IMR-90 (cell line): ENCODE data around the gene PIM3. TPM values are rescaled to one million over a fixed set of nuclear protein-coding genes. Genes with fewer than 3 reads are reported as not detected.

Source experiments
- ELK1 ChIP-seq: fragments of 150-350 bp; IDR thresholded peaks from 2 replicates; pipeline ENCODE4 v1.6.1; 2016; ENCODE audit warnings: low read depth, mild to moderate bottlenecking, low read length, moderate library complexity, borderline replicate concordance
- RCOR1 ChIP-seq: IDR thresholded peaks from 2 replicates; pipeline ENCODE4 v1.6.1; 2012; ENCODE audit warnings: mild to moderate bottlenecking, low read length, improper control_type of control experiment; ENCODE audit not compliant: insufficient replicate concordance
- polyA plus RNA-seq, 3 experiments: library from polyadenylated mRNA; depleted of rRNA; stranded (reverse); fragments of >200 nt; gene quantifications; 2 replicates each; pipeline ENCODE4 v1.2.3, GENCODE V29; 2012; ENCODE audit warnings: low replicate concordance in 1 of 3
- total RNA-seq: library from RNA; depleted of rRNA; stranded (reverse); fragments of >200 nt; gene quantifications from 2 replicates; pipeline ENCODE4 v1.2.3, GENCODE V29; 2012

Gene PIM3
- total and polyA plus RNA-seq, 2 of the 4 experiments (the other 2 are of a cell fraction): 8.6 to 24.7 TPM

GRCh38 chr22:49962012-49962750 lies 1.6 kb downstream of the PIM3 start (continued):
- TF ChIP-seq ELK1 (no peak), RCOR1 (no peak)
